ENCODE measurements around the gene NOB1. TPM values are rescaled to one million over a fixed set of nuclear protein-coding genes. Genes with fewer than 3 reads are reported as not detected.

The NOB1 gene
- total RNA-seq, 1 experiment from 2014 or later = 101 TPM

DNA sequence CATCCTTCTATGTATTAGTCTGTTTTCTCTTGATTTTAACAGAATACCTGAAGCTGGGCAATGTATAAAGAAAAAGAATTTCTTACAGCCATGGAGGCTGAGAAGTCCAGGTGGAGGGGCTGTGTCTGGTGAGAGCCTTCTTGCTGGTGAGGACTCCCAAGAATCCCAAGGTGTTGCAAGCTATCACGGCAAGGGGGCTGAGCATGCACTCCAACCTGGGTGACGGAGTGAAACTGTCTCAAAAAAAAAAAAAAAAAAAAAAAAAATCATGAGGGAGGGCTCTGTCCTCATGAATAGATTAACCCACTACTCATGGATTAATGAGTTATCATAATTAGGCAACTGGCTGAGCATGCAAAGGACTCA is 47.8 kb downstream of the NOB1 start:
- no peak overlapping the region for H3K4ac ChIP-seq (ENCODE audit: low read depth, low read length)
- H2BK120ac ChIP-seq (ENCODE audit: low read depth, low read length, poor library complexity, severe bottlenecking) = no peak overlapping the region
- TF ChIP-seq, protein P1, sequence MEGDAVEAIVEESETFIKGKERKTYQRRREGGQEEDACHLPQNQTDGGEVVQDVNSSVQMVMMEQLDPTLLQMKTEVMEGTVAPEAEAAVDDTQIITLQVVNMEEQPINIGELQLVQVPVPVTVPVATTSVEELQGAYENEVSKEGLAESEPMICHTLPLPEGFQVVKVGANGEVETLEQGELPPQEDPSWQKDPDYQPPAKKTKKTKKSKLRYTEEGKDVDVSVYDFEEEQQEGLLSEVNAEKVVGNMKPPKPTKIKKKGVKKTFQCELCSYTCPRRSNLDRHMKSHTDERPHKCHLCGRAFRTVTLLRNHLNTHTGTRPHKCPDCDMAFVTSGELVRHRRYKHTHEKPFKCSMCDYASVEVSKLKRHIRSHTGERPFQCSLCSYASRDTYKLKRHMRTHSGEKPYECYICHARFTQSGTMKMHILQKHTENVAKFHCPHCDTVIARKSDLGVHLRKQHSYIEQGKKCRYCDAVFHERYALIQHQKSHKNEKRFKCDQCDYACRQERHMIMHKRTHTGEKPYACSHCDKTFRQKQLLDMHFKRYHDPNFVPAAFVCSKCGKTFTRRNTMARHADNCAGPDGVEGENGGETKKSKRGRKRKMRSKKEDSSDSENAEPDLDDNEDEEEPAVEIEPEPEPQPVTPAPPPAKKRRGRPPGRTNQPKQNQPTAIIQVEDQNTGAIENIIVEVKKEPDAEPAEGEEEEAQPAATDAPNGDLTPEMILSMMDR (conservative IDR thresholded peaks at IDR 0.05) = no peak
- no peak overlapping the region for H3K4me2 ChIP-seq (ENCODE audit: insufficient read depth, insufficient read length, low read length)
- Mint-ChIP-seq H3K27me3 (ENCODE audit: low read depth) (no peaks in the 10 kb centered on the region), H3K36me3 (ENCODE audit: insufficient read depth in 1 of 3, low read depth in 3 of 3) (peaks cover 0 to 19% (median 0%) of the 10 kb centered on the region in 3 experiments; a peak in 4 of 7 replicates), H3K4me1 (no peaks in the 10 kb centered on the region), H3K9me3 (no peaks in the 10 kb centered on the region), H3K4me3 (no peak overlapping the region), H3K27ac (no peak overlapping the region)
- no peak overlapping the region for H3K23ac ChIP-seq (ENCODE audit: insufficient read length, low read depth, low read length)
- DNase-seq = no peak
- H4K91ac ChIP-seq (ENCODE audit: insufficient read length, low read depth, low read length) = no peak overlapping the region
- no peak overlapping the region for H2BK20ac ChIP-seq (ENCODE audit: low read depth, low read length, poor library complexity, severe bottlenecking)
- no peak overlapping the region for H2BK5ac ChIP-seq (ENCODE audit: insufficient read length, low read length)
- H2BK12ac ChIP-seq (ENCODE audit: insufficient read length, low read depth, low read length) = no peak overlapping the region
- H3K27ac ChIP-seq (ENCODE audit: insufficient read length, low read depth, low read length) = no peak overlapping the region
- H3K14ac ChIP-seq (ENCODE audit: insufficient read depth, low read length) = no peak overlapping the region
- no peak overlapping the region for H3K56ac ChIP-seq (ENCODE audit: insufficient read length, low read depth, low read length)
- H3K79me2 ChIP-seq (ENCODE audit: insufficient read depth, low read length) = no peaks in the 10 kb centered on the region
- no peak overlapping the region for H2AFZ ChIP-seq (ENCODE audit: low read length)
- no CpG with 5 or more reads among the region's 2 CpGs for WGBS (ENCODE audit: extremely low coverage, insufficient read length, low lambda C conversion rate)
- H3K4me1 ChIP-seq (ENCODE audit: insufficient read depth, low read length) = no peaks in the 10 kb centered on the region
- no peak overlapping the region for H3T11ph ChIP-seq (ENCODE audit: low read length)
- no peaks in the 10 kb centered on the region for H3K23me2 ChIP-seq (ENCODE audit: insufficient read length, low read depth, low read length, poor library complexity, severe bottlenecking)
- no peak overlapping the region for H3K9ac ChIP-seq (ENCODE audit: extremely low read depth, insufficient read length, low read length)
- H2BK15ac ChIP-seq (ENCODE audit: low read depth, low read length) = no peak overlapping the region
- H4K20me1 ChIP-seq (ENCODE audit: control insufficient read depth, insufficient read depth, insufficient read length) = no peaks in the 10 kb centered on the region
- H4K5ac ChIP-seq (ENCODE audit: insufficient read length, low read depth, low read length) = no peak overlapping the region
- H2AK5ac ChIP-seq (ENCODE audit: insufficient read length, low read length) = no peak overlapping the region
- H3K27me3 ChIP-seq (ENCODE audit: insufficient read depth, low read length) = no peaks in the 10 kb centered on the region
- no peaks in the 10 kb centered on the region for H3K9me3 ChIP-seq (ENCODE audit: control insufficient read depth, low read depth, low read length)
- no peak overlapping the region for H4K8ac ChIP-seq (replicated peaks; ENCODE audit: insufficient read length, low read depth, low read length)
- H3K79me1 ChIP-seq (ENCODE audit: insufficient read depth, low read depth, low read length, poor library complexity, severe bottlenecking) = no peaks in the 10 kb centered on the region
- no peak overlapping the region for H3K18ac ChIP-seq (ENCODE audit: insufficient read length, low read depth, low read length)

Measured in H9 (cell line).